Measurements from ENCODE around the gene LRTM2. TPM values are rescaled to one million over a fixed set of nuclear protein-coding genes. Genes with fewer than 3 reads are reported as not detected.

LRTM2 gene
- total RNA-seq, 2 donors from 2014 or later = not detected

GRCh38 chr12:1848146-1848545 lies 27.8 kb downstream of the LRTM2 start:
- ATAC-seq (ENCODE audit: insufficient number of reproducible peaks, low FRiP score, low read depth) (no peak), DNase-seq (ENCODE audit: low spot score) (no peak)
- no peaks in the 10 kb centered on the region for H3K9me3 ChIP-seq
- no peaks in the 10 kb centered on the region for H3K4me1 ChIP-seq (ENCODE audit: control insufficient read depth in 1 of 2, low read depth in 2 of 2)
- H3K27ac ChIP-seq = no peak overlapping the region
- H3K4me3 ChIP-seq = no peak overlapping the region
- TF ChIP-seq, protein P1, sequence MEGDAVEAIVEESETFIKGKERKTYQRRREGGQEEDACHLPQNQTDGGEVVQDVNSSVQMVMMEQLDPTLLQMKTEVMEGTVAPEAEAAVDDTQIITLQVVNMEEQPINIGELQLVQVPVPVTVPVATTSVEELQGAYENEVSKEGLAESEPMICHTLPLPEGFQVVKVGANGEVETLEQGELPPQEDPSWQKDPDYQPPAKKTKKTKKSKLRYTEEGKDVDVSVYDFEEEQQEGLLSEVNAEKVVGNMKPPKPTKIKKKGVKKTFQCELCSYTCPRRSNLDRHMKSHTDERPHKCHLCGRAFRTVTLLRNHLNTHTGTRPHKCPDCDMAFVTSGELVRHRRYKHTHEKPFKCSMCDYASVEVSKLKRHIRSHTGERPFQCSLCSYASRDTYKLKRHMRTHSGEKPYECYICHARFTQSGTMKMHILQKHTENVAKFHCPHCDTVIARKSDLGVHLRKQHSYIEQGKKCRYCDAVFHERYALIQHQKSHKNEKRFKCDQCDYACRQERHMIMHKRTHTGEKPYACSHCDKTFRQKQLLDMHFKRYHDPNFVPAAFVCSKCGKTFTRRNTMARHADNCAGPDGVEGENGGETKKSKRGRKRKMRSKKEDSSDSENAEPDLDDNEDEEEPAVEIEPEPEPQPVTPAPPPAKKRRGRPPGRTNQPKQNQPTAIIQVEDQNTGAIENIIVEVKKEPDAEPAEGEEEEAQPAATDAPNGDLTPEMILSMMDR (IDR thresholded peaks at IDR 0.05) = no peak
- H3K27me3 ChIP-seq (replicated peaks; ENCODE audit: insufficient read depth) = no peaks in the 10 kb centered on the region
- no peaks in the 10 kb centered on the region for H3K36me3 ChIP-seq

DNA sequence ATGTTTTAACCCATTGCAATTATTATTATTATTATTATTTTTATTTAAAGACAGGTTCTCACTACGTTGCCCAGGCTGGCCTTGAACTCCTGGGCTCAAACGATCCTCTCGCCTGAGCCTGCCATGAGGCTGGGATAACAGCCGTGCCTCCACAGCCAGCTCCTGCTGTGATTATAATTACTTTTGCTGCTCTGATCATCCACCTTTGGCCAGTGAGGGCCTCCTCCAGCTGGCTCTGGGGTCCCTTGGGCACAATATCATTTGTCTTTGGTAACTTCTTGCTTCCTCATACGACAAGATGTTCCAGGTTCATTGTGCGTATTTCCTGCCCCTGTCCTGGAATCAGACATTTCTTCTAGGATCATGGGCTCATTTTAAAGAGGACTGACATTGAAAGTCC lies 28.4 kb downstream of the LRTM2 start:
- no peak for DNase-seq (ENCODE audit: low spot score)
- TF ChIP-seq, protein P1 (IDR thresholded peaks at IDR 0.05) = no peak
- no peaks in the 10 kb centered on the region for H3K27me3 ChIP-seq (replicated peaks; ENCODE audit: insufficient read depth)

GRCh38 chr12:1851151-1851701 lies 30.9 kb downstream of the LRTM2 start:
- Histone ChIP-seq H3K4me3 (no peak overlapping the region), H3K4me1 (ENCODE audit: control insufficient read depth in 1 of 2, low read depth in 2 of 2) (no peaks in the 10 kb centered on the region), H3K27ac (no peak overlapping the region), H3K9me3 (peaks cover 11% of the 10 kb centered on the region), H3K36me3 (no peaks in the 10 kb centered on the region), H3K27me3 (replicated peaks; ENCODE audit: insufficient read depth) (no peaks in the 10 kb centered on the region)
- DNase-seq (ENCODE audit: low spot score) (no peak), ATAC-seq (ENCODE audit: insufficient number of reproducible peaks, low FRiP score, low read depth) (no peak)
- TF ChIP-seq, protein P1 (IDR thresholded peaks at IDR 0.05) = no peak

More for the DNA sequence above, 28.4 kb downstream of the LRTM2 start:
- Histone ChIP-seq H3K4me3 (no peak overlapping the region), H3K4me1 (ENCODE audit: control insufficient read depth in 1 of 2, low read depth in 2 of 2) (no peaks in the 10 kb centered on the region), H3K36me3 (no peaks in the 10 kb centered on the region), H3K27ac (no peak overlapping the region), H3K9me3 (no peaks in the 10 kb centered on the region)
- no peak for ATAC-seq (ENCODE audit: insufficient number of reproducible peaks, low FRiP score, low read depth)

DNA sequence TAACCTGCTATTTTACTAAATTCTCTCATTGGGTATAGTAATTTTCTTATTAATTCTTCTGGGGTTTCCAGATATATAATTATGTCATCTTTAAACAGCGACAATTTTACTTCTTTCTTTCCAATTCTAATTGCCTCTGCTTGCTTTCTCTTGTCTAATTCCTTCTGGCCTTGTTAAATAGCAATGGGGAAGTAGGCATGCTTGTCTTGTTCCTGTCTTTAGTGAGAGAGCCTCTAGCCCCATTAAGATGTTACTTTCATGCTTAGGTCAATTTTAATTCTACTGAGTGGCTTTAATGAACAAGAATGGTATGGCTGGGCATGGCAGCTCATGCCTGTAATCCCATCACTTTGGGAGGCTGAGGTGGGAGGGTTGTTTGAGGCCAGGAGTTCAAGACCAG lies 31.7 kb downstream of the LRTM2 start:
- no peaks in the 10 kb centered on the region for H3K36me3 ChIP-seq
- no peaks in the 10 kb centered on the region for H3K4me1 ChIP-seq (ENCODE audit: control insufficient read depth in 1 of 2, low read depth in 2 of 2)
- H3K9me3 ChIP-seq = peaks cover 11% of the 10 kb centered on the region
- no peak overlapping the region for H3K4me3 ChIP-seq
- no peak for DNase-seq (ENCODE audit: low spot score)
- ATAC-seq (ENCODE audit: insufficient number of reproducible peaks, low FRiP score, low read depth) = no peak
- H3K27me3 ChIP-seq (replicated peaks; ENCODE audit: insufficient read depth) = no peaks in the 10 kb centered on the region
- H3K27ac ChIP-seq = no peak overlapping the region
- TF ChIP-seq, protein P1 (IDR thresholded peaks at IDR 0.05) = no peak

- Histone ChIP-seq H3K27me3 (replicated peaks; ENCODE audit: insufficient read depth) (no peaks in the 10 kb centered on the region), H3K4me3 (no peak overlapping the region), H3K9me3 (peaks cover 11% of the 10 kb centered on the region), H3K36me3 (no peaks in the 10 kb centered on the region), H3K27ac (no peak overlapping the region), H3K4me1 (ENCODE audit: control insufficient read depth in 1 of 2, low read depth in 2 of 2) (no peaks in the 10 kb centered on the region)
- TF ChIP-seq, protein P1 (IDR thresholded peaks at IDR 0.05) = no peak
- ATAC-seq (ENCODE audit: insufficient number of reproducible peaks, low FRiP score, low read depth) (no peak), DNase-seq (ENCODE audit: low spot score) (no peak)
Measured at GRCh38 chr12:1853716-1854115, 33.4 kb downstream of the LRTM2 start.

Data from thoracic aorta (tissue), 2 donors.